Measurements from ENCODE around the gene UCN2.

- no peak for TF ChIP-seq POLR2A (IDR thresholded peaks at IDR 0.05)
- no peak for TF ChIP-seq CTCF (IDR thresholded peaks at IDR 0.05)
Observed at GRCh38 chr3:48565591-48566400, 2.2 kb upstream of the UCN2 start.
